Skeletal muscle satellite cell (primary cell): ENCODE results near the gene RTN4R. TPM values are rescaled to one million over a fixed set of nuclear protein-coding genes. Genes with fewer than 3 reads are reported as not detected.

ENCODE experiments used
- small RNA-seq: library from RNA; depleted of rRNA; stranded (forward); fragments of <200 nt; gene quantifications from one replicate; pipeline ENCODE3, GENCODE V24; 2012

The RTN4R gene

Small RNA genes lying within 50 kb of the gene (small RNA-seq; reads per million reads assigned to genes)
- gene MIR1286, result not detected
